ENCODE data around the gene DLG2. TPM values are rescaled to one million over a fixed set of nuclear protein-coding genes. Genes with fewer than 3 reads are reported as not detected.
"Not testable (repeated sequence)": the region's sequence is repeated elsewhere in the genome, so short reads cannot be mapped to it uniquely, and the experiment has no call there.

DLG2 gene
- total RNA-seq, 4 donors from 2014 or later, result 7.3 to 14.1 (median 11.1) TPM

DNA sequence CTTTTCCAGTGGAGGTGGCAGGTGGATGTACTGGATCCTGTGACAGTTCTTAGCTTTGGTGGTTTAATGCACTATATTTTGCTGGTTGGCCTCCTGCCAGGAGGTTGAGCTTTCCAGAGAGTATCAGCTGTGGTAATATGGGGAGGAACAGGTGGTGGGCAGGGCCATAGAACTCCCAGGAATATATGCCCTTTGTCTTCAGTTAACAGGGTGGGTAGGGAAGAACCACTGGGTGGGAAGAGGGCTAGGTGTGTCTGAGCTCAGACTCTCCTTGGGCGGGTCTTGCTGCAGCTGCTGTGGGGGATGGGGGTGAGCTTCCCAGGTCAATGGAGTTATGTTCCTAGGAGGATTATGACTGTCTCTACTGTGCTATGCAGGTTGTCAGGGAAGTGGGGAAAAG is 203.8 kb downstream of the DLG2 start:
- intact Hi-C loops (cut with DNase I), result no loop called here
- DNase-seq (ENCODE audit: extremely low spot score), result no peak
- Histone ChIP-seq H3K36me3 (no peaks in the 10 kb centered on the region), H3K4me1 (no peaks in the 10 kb centered on the region), H3K27me3 (no peaks in the 10 kb centered on the region), H3K9me3 (peaks cover 0 to 10% (median 0%) of the 10 kb centered on the region in 4 donors), H3K4me3 (no peak overlapping the region), H3K27ac (replicated peaks in 1 of 4) (no peak overlapping the region)
- TF ChIP-seq, protein P1, sequence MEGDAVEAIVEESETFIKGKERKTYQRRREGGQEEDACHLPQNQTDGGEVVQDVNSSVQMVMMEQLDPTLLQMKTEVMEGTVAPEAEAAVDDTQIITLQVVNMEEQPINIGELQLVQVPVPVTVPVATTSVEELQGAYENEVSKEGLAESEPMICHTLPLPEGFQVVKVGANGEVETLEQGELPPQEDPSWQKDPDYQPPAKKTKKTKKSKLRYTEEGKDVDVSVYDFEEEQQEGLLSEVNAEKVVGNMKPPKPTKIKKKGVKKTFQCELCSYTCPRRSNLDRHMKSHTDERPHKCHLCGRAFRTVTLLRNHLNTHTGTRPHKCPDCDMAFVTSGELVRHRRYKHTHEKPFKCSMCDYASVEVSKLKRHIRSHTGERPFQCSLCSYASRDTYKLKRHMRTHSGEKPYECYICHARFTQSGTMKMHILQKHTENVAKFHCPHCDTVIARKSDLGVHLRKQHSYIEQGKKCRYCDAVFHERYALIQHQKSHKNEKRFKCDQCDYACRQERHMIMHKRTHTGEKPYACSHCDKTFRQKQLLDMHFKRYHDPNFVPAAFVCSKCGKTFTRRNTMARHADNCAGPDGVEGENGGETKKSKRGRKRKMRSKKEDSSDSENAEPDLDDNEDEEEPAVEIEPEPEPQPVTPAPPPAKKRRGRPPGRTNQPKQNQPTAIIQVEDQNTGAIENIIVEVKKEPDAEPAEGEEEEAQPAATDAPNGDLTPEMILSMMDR (IDR thresholded peaks at IDR 0.05), result no peak
- TF ChIP-seq POLR2AphosphoS5 (IDR thresholded peaks at IDR 0.05) (no peak), EP300 (IDR thresholded peaks at IDR 0.05) (no peak), POLR2A (IDR thresholded peaks at IDR 0.05; ENCODE audit: low read depth) (no peak)
- WGBS, result 83% methylated on average over 1 of the region's 1 CpG

DNA sequence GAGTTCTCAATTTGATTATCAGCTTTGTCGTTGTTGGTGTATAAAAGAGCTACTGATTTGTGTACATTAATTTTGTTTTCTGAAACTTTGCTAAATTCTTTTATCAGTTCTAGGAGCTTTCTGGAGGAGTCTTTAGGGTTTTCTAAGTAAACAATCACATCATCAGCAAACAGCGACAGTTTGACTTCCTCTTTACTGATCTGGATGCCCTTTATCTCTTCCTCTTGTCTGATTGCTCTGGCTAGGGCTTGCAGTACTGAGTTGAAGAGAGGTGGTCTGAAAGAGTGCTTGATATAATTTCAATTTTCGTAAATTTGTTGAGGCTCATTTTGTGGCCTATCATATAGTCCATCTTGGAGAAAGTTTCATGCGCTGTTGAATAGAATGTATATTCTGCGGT is 213.0 kb downstream of the DLG2 start:
- Histone ChIP-seq H3K36me3 (no peaks in the 10 kb centered on the region), H3K9me3 (peaks cover 0 to 49% (median 23%) of the 10 kb centered on the region in 4 donors), H3K4me1 (no peaks in the 10 kb centered on the region), H3K4me3 (no peak overlapping the region), H3K27ac (replicated peaks in 1 of 4) (no peak overlapping the region), H3K27me3 (no peaks in the 10 kb centered on the region)
- no peak for DNase-seq (ENCODE audit: extremely low spot score)
- 88% methylated on average over 5 of the region's 5 CpGs for WGBS
- intact Hi-C loops (cut with DNase I), result no loop called here
- no peak for TF ChIP-seq POLR2A (IDR thresholded peaks at IDR 0.05; ENCODE audit: low read depth)
- TF ChIP-seq EP300 (IDR thresholded peaks at IDR 0.05), result no peak
- TF ChIP-seq, protein P1 (IDR thresholded peaks at IDR 0.05), result no peak
- no peak for TF ChIP-seq POLR2AphosphoS5 (IDR thresholded peaks at IDR 0.05)

DNA sequence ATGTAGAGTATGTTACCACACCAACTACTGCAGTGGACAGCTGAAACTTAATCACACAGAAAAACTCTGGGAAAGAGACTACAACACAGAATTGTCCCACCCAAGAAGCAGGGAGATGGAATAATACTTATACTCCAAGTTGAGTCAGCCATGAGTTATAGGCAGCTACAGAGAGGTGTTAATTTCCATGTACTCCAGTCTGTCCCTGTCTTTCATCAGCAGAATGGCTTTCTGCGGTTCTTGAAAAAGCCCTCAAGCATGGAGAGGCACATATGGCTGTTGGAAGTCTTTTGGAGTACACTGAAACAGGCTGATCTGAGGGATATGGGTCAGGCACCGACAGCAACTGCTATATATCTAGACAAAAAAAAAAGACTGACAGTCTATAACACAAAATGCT is 219.5 kb downstream of the DLG2 start:
- no peak for TF ChIP-seq POLR2A (IDR thresholded peaks at IDR 0.05; ENCODE audit: low read depth)
- no peak for TF ChIP-seq EP300 (IDR thresholded peaks at IDR 0.05)
- TF ChIP-seq, protein P1 (IDR thresholded peaks at IDR 0.05), result no peak
- no peak for TF ChIP-seq POLR2AphosphoS5 (IDR thresholded peaks at IDR 0.05)
- Histone ChIP-seq H3K4me1 (no peaks in the 10 kb centered on the region), H3K4me3 (no peak overlapping the region), H3K27me3 (no peaks in the 10 kb centered on the region), H3K27ac (replicated peaks in 1 of 4) (no peak overlapping the region), H3K9me3 (peaks cover 0 to 11% (median 0%) of the 10 kb centered on the region in 4 donors), H3K36me3 (no peaks in the 10 kb centered on the region)
- intact Hi-C loops (cut with DNase I), result no loop called here
- no peak for DNase-seq (ENCODE audit: extremely low spot score)
- WGBS, result 81% methylated on average over 2 of the region's 2 CpGs

GRCh38 chr11:85406841-85407240 is 220.3 kb downstream of the DLG2 start:
- no peaks in the 10 kb centered on the region for H3K36me3 ChIP-seq
- intact Hi-C loops (cut with DNase I), result no loop called here
- H3K4me1 ChIP-seq, result no peaks in the 10 kb centered on the region
- WGBS, result 82% methylated on average over 3 of the region's 3 CpGs
- H3K9me3 ChIP-seq, result peaks cover 0 to 13% (median 3%) of the 10 kb centered on the region in 4 donors
- TF ChIP-seq POLR2A (IDR thresholded peaks at IDR 0.05; ENCODE audit: low read depth) (no peak), EP300 (IDR thresholded peaks at IDR 0.05) (no peak), POLR2AphosphoS5 (IDR thresholded peaks at IDR 0.05) (no peak)
- TF ChIP-seq, protein P1 (IDR thresholded peaks at IDR 0.05), result no peak
- H3K4me3 ChIP-seq, result no peak overlapping the region
- H3K27ac ChIP-seq (replicated peaks in 1 of 4), result no peak overlapping the region
- no peaks in the 10 kb centered on the region for H3K27me3 ChIP-seq
- DNase-seq (ENCODE audit: extremely low spot score), result no peak

- Histone ChIP-seq H3K27me3 (no peaks in the 10 kb centered on the region), H3K27ac (replicated peaks in 1 of 4) (no peak overlapping the region), H3K4me1 (no peaks in the 10 kb centered on the region), H3K9me3 (peaks cover 0 to 13% (median 5%) of the 10 kb centered on the region in 4 donors), H3K4me3 (no peak overlapping the region), H3K36me3 (no peaks in the 10 kb centered on the region)
- no peak for DNase-seq (ENCODE audit: extremely low spot score)
- TF ChIP-seq POLR2AphosphoS5 (IDR thresholded peaks at IDR 0.05), result no peak
- TF ChIP-seq POLR2A (IDR thresholded peaks at IDR 0.05; ENCODE audit: low read depth), result no peak
- TF ChIP-seq EP300 (IDR thresholded peaks at IDR 0.05), result no peak
- TF ChIP-seq, protein P1 (IDR thresholded peaks at IDR 0.05), result no peak
- WGBS, result 79% methylated on average over 3 of the region's 3 CpGs
- intact Hi-C loops (cut with DNase I), result no loop called here
Observed at GRCh38 chr11:85406316-85406715, 220.8 kb downstream of the DLG2 start.

DNA sequence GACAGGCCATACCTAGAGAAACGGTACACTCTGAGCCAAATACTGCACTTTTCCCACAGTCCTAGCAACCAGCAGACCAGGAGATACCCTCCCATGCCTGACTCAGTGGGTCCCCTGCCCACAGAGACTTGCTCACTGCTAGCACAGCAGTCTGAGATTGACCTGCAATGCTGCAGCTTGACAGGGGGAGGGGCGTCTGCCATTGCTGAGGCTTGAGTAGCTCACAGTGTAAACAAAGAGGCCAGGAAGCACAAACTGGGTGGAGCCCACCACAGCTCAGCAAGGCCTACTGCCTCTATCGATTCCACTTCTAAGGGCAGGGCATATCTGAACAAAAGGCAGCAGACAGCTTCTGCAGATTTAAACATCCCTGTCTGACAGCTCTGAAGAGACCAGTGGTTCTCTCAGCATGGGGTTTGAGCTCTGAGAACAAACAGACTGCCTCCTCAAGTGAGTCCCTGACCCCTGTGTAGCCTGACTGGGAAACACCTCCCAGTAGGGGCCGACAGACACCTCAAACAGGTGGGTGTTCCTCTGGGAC is 231.6 kb downstream of the DLG2 start:
- intact Hi-C loops (cut with DNase I); H3K27me3 ChIP-seq; H3K36me3 ChIP-seq; H3K4me1 ChIP-seq; H3K27ac ChIP-seq (replicated peaks in 1 of 4); H3K4me3 ChIP-seq; DNase-seq (ENCODE audit: extremely low spot score): not testable (repeated sequence)
- peaks cover 0 to 12% (median 0%) of the 10 kb centered on the region in 4 donors for H3K9me3 ChIP-seq
- WGBS, result 0% methylated on average over 1 of the region's 4 CpGs
